ENCODE measurements around the gene ZNF775.

Gene ZNF775

DNA sequence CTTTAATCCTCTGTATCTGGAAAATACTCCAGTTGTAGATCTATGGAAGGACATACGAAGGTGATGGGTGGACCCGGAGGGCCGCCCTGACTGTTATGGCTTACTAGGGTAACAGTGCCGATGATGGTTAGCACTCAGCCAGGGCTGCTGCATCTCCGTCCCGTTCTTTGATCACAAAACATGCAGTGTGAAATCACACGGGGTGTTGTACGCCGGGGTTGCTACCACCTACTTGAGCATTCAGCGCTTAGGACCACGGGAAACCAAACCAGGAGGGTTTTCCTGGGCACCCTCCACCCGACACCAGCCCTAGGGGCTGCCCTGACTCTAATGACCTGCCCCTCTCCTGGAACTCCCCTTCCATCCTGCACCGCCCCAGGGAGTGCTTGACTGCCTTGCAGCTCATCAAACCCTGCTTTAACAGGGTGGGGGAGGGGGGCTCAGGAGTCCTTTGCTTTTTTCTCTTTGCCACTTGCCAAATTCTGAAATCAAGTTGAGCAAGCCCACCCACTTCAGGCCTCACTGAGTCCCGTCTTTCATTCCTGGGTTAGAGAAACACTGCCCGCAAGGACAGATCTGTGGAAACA lies 20.4 kb downstream of the ZNF775 start:
- FAIRE-seq (no peak), DNase-seq (ENCODE audit: insufficient read length) (no peak)

DNA sequence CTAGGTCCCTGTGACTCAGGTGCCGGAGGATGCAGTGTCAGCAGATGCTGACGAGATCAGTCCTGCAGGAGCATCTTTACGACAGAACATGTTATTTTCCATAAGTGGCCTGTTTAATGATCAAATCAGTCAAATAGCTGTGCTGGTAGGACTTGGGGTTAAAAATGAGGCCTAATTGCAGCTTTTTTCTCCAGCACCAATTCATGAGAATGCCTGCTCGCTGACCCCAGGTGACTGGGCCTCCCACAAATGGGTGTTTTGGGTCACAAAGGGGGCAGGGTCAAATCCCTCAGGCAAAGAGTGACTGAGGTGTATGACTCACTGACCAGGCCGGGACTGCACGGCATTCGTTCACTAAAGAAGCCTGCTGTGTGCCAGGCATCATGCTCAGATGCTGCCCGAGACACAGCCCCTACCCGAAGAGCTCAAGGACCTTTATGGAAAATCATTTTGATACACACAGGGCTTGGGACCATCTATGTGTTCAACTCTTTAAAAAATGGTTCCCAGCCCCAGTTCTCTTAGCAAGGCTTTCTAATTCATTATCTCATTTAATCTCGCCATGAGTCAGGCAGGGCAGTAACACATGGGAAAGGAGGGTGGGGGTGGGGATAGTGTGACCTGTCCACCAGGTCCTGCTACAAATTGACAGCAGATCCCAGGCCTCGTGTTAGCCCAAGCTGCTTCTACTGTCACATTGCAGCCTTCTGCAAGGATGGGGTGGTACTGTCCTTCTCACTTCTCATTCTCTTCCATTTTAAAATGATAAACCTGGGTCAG lies 21.1 kb downstream of the ZNF775 start:
- DNase-seq (ENCODE audit: insufficient read length) (no peak), FAIRE-seq (no peak)

More for the DNA sequence above, 20.4 kb downstream of the ZNF775 start:
- no peak for TF ChIP-seq TAF1 (IDR thresholded peaks at IDR 0.05; ENCODE audit: borderline replicate concordance, low read depth, low read length)

DNA sequence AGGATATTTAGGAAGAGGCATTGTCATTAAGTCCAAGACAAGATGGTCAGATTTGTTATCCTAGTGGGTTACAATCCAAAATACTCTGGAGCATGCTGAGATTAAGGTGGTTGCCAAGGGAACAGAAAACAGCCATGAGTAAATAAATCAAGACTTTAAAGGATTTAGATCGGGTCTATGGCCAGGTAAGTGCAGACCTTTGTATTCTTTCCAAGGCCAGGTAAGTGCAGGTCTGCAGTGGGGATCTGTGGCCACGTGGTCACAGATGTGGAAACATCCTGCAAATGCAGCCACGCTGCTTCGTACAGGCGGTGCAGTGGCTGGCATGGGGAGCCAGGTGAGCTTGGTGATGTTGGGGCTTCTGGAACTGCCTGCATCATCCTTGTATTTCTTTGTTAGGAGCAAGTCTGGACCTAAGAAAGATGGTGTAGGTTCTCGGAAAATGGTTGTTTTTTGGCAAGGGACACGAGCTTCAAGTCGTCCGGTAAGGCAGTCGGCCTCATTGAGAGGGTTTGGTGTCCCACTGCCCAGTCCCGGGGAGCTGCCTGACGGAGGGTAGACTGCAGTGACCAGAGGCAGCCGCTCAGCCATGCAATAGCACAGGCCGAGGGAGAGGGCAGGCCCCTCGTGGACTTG lies 21.8 kb downstream of the ZNF775 start:
- DNase-seq (ENCODE audit: insufficient read length) (no peak), FAIRE-seq (no peak)
- TF ChIP-seq TAF1 (IDR thresholded peaks at IDR 0.05; ENCODE audit: borderline replicate concordance, low read depth, low read length) = no peak
- TF ChIP-seq POLR2AphosphoS5 (IDR thresholded peaks at IDR 0.05; ENCODE audit: low read depth, low read length) = no peak
- no peak for TF ChIP-seq POLR2A (IDR thresholded peaks at IDR 0.05; ENCODE audit: low read depth, low read length)

More for the DNA sequence above, 21.1 kb downstream of the ZNF775 start:
- no peak for TF ChIP-seq POLR2A (IDR thresholded peaks at IDR 0.05; ENCODE audit: low read depth, low read length)
- no peak for TF ChIP-seq POLR2AphosphoS5 (IDR thresholded peaks at IDR 0.05; ENCODE audit: low read depth, low read length)
- TF ChIP-seq TAF1 (IDR thresholded peaks at IDR 0.05; ENCODE audit: borderline replicate concordance, low read depth, low read length) = no peak

DNA sequence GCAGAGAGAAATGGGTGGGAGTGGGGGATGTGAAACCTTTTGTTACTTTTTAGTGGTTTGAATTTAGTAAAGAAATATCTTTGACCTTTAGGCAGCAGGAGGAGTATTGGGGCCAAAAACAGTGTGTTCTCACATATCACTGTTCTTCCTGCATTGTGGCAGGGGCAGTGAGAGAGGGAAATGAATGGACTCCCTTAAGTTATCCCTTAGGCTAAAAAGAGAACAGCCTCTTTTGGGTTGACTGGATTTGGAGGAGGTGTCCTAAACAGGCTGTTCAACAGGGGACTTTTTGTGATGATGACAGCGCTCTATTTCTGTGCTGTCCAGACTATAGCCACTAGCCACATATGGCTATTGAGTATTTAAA lies 22.3 kb downstream of the ZNF775 start:
- FAIRE-seq (peak; percentile 82), DNase-seq (ENCODE audit: insufficient read length) (no peak)
- TF ChIP-seq TAF1 (IDR thresholded peaks at IDR 0.05; ENCODE audit: borderline replicate concordance, low read depth, low read length) (no peak), POLR2A (IDR thresholded peaks at IDR 0.05; ENCODE audit: low read depth, low read length) (no peak), POLR2AphosphoS5 (IDR thresholded peaks at IDR 0.05; ENCODE audit: low read depth, low read length) (no peak)

DNA sequence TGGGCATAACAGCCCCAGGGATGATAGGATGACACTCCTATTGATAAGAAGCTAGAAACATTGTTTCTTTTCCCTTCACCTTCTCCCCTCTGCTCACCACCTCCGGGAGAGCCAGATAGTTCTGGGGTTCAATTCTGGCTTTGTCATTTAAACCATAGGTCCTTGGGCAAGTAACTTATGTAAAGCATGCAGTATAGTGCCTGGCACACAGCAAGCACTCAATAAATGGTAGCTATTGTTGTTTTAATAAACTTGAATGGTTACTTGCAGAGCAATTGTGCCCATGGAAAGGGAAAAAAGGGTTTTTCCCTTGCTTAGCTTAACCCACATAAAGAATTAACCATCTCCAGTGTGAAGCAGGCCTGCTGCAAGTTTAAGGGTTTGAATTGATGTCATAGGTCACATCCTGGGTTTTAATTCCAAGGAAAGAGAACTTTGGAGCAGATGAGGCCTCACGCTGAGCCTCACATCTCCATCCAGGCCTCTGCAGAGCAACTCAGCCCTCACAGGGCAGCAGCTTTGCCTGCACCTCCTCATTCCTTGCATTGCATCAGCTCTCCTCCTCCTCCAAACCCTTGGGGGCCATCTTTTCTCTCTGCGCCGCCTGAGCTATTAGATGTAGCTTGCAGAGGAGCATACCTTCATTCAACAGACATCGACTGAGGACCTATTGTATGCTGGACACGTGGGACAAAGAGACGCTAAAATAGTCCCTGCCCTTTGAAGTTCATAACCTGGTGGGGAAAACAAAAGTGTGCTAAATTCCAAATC lies 22.9 kb downstream of the ZNF775 start:
- FAIRE-seq (no peak), DNase-seq (ENCODE audit: insufficient read length) (no peak)
- TF ChIP-seq POLR2AphosphoS5 (IDR thresholded peaks at IDR 0.05; ENCODE audit: low read depth, low read length) (no peak), POLR2A (IDR thresholded peaks at IDR 0.05; ENCODE audit: low read depth, low read length) (no peak), TAF1 (IDR thresholded peaks at IDR 0.05; ENCODE audit: borderline replicate concordance, low read depth, low read length) (no peak)

DNA sequence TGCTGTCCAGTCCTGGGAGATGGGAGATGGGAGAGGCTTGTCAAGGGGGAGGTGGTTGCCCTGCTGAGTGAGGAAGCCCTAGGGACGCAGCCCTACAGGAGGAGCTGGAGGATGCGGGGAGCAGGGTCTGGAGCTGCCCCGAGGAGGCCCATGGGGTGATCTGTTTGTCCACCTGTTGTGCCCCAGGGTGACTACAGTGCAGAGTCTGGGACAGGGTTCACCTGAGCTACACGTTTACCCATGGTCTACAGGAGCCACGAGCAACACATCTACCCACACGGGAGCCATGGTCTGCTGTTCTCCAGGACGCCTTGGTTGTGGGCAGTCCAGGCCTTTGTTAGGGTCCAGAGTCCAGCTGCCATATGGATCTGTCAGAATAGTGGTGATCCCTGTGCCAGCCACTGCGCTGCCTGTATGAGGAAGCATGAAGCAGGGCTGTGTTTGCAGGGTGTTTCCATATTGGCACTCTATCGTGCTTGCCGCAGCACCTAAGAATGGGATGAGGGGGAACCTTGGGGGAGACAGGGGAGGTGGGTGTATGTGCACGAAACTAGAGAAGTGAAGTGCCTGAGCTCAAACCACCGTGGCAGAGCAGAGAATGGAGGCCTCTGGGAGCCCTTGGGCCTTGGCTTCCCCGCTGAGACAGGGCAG lies 23.7 kb downstream of the ZNF775 start:
- TF ChIP-seq POLR2AphosphoS5 (IDR thresholded peaks at IDR 0.05; ENCODE audit: low read depth, low read length) = no peak
- TF ChIP-seq POLR2A (IDR thresholded peaks at IDR 0.05; ENCODE audit: low read depth, low read length) = no peak
- TF ChIP-seq TAF1 (IDR thresholded peaks at IDR 0.05; ENCODE audit: borderline replicate concordance, low read depth, low read length) = no peak
- DNase-seq (ENCODE audit: insufficient read length) = no peak
- no peak for FAIRE-seq

DNA sequence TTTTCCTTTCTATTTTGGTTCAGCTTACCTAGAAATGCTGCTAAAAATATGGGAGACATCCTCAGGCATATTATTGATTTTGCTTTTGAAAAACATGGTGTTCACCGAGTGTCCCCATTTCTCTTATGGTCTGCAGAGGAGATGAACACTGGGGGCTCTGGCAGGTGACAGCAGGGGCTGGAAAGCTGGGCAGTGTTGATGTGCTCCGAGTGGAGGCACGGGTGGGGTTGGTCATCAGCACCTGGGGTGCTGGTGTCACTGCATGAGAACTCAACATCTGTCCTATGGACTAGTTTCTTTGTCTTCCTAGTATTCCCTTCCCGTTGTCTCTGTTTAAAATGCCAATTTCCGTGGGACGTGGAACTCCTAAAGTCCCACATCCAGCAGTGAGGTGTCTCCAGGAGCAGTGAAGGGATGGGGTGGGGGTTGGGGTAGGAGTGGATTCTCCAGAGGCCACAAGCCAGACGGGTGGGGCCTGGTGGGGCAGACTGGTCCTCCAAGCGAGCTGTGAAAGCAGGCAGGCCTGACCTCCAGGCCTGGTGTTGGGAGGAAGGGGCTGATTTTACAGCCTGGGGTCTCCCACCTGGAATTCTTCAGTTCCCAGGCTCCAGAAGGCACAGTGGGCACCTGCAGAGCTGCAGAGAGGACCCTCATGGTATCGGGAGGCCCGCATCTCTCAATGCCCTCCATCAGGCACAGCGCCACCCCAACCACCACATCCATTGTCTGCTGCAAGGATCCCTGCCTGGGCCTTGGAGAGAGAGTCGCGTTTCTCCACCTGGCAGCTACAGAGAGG lies 24.4 kb downstream of the ZNF775 start:
- no peak for TF ChIP-seq POLR2A (IDR thresholded peaks at IDR 0.05; ENCODE audit: low read depth, low read length)
- TF ChIP-seq TAF1 (IDR thresholded peaks at IDR 0.05; ENCODE audit: borderline replicate concordance, low read depth, low read length) = no peak
- no peak for TF ChIP-seq POLR2AphosphoS5 (IDR thresholded peaks at IDR 0.05; ENCODE audit: low read depth, low read length)
- DNase-seq (ENCODE audit: insufficient read length) (no peak), FAIRE-seq (no peak)

DNA sequence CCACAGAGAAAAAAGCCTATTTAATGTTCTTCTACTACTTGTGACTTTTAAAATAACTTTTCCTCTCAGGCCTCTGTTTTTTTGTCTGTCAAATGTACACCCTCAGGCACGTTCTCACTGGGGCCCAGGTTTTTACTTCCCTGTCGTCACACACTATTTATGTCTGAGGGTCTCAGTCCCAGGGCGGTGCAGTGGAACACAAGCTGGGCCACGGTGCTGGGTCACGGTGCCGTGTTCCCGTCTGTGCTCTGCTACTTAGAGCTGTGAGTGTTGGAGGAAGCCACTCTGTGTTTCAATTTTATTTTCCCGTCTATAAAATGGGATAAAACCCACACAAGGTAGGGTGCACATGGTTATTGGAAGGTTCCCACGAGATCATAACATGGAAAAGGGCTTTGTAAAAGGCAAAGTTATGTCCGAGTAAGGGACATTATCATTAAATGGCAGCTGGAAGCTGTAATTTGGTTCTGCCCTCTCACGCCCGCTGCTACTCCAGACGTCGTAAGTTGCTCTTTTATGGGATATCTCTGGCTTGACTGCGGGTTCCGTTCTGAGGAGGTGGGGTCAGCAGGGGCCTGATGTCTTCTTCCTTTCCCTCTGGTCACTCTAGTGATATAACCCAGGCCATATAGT lies 25.2 kb downstream of the ZNF775 start:
- no peak for DNase-seq (ENCODE audit: insufficient read length)
- TF ChIP-seq POLR2AphosphoS5 (IDR thresholded peaks at IDR 0.05; ENCODE audit: low read depth, low read length) = no peak
- no peak for TF ChIP-seq POLR2A (IDR thresholded peaks at IDR 0.05; ENCODE audit: low read depth, low read length)
- TF ChIP-seq TAF1 (IDR thresholded peaks at IDR 0.05; ENCODE audit: borderline replicate concordance, low read depth, low read length) = no peak
- FAIRE-seq = no peak

DNA sequence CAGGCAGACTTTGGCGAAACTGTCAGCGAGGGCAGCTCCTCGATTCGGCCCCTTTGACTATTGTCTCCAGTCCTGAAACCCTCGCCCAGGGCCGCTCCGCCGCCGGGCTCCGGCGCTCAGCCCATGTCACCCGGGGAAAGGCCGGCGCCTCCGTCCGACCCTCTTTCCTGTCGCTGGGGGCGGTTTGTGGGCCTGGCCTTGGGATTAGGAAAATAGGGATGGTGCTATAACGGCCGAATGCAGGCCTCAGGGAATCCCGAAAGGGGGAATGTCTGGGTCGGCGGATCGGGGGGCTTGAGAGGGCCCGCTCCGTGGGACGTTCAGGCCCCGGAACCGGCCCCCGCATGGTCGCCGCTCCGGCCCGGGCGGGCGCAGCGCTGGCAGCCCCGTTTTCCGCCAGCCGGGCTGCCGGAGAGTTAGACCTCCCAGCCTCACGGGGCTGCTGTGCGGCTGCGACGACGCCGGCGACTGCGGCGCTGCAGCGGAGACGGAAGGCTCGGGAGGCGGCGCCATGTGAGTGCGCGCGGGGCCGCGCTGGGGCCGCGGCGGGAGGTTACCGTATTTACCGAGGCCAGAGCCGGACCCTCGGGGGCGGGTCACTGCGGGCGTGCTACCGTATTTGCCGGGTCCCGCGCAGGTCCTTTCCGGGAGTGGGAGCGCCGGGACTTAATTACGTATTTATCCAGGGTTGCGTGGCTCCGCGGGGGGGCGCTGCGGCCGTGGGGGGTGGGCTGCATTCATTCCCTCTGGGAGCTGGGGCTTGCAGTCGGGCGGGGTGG lies 25.9 kb downstream of the ZNF775 start:
- peak; percentile 84 for DNase-seq (ENCODE audit: insufficient read length)
- TF ChIP-seq TAF1 (IDR thresholded peaks at IDR 0.05; ENCODE audit: borderline replicate concordance, low read depth, low read length) (peak; percentile 73), POLR2A (IDR thresholded peaks at IDR 0.05; ENCODE audit: low read depth, low read length) (peak; percentile 84), POLR2AphosphoS5 (IDR thresholded peaks at IDR 0.05; ENCODE audit: low read depth, low read length) (peak; percentile 45; the same call in 1 of the 2 replicates)
- peak; percentile 87 for FAIRE-seq

Data from GM12892 (cell line).